Epithelial cell of proximal tubule (primary cell): ENCODE measurements around the gene RHBDL1. TPM values are rescaled to one million over a fixed set of nuclear protein-coding genes. Genes with fewer than 3 reads are reported as not detected.
A peak's percentile ranks its signal among the peaks of the same experiment; 100 is the strongest.

Experiments
- DNase-seq: peaks from one replicate; pipeline ENCODE4 v3.0.0-alpha.2; 2011; ENCODE audit warnings: low read depth
- H3K4me3 ChIP-seq: 2 replicates; pipeline ENCODE4 v1.5.1; 2011; ENCODE audit warnings: low read depth, mild to moderate bottlenecking, low read length
- total RNA-seq: library from RNA; depleted of rRNA; stranded (reverse); fragments of >200 nt; gene quantifications from 2 replicates; pipeline ENCODE4 v1.2.3, GENCODE V29; 2015
- TF ChIP-seq, protein P1 (sequence below): conservative IDR thresholded peaks from 2 replicates; pipeline ENCODE4 v1.5.1; 2012; ENCODE audit warnings: low read depth, mild to moderate bottlenecking, low read length

Gene RHBDL1
- total RNA-seq, 1 donor from 2014 or later = 1.2 TPM

DNA sequence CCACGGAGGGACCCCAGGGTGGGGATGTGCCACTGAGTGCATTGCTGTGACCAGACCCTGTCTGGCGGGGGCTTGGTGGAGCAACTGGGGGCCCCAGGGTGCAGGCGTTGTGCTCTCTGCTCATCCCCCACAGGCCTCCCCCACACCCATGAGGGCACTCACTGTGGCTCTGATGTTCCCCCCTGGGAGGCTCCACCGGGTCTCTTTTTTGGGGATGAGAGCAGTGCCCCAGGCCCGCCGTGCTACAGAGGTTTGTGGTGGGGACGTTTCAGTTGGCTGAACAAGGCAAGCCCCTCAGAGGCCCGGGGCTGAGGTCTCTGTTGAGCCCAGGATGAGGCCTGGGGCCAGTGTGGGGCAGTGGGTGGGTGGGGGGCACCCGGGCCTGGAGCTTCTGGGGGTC is 48.2 kb downstream of the RHBDL1 start:
- no peak overlapping the region for H3K4me3 ChIP-seq
- TF ChIP-seq, protein P1, sequence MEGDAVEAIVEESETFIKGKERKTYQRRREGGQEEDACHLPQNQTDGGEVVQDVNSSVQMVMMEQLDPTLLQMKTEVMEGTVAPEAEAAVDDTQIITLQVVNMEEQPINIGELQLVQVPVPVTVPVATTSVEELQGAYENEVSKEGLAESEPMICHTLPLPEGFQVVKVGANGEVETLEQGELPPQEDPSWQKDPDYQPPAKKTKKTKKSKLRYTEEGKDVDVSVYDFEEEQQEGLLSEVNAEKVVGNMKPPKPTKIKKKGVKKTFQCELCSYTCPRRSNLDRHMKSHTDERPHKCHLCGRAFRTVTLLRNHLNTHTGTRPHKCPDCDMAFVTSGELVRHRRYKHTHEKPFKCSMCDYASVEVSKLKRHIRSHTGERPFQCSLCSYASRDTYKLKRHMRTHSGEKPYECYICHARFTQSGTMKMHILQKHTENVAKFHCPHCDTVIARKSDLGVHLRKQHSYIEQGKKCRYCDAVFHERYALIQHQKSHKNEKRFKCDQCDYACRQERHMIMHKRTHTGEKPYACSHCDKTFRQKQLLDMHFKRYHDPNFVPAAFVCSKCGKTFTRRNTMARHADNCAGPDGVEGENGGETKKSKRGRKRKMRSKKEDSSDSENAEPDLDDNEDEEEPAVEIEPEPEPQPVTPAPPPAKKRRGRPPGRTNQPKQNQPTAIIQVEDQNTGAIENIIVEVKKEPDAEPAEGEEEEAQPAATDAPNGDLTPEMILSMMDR = no peak
- no peak for DNase-seq

DNA sequence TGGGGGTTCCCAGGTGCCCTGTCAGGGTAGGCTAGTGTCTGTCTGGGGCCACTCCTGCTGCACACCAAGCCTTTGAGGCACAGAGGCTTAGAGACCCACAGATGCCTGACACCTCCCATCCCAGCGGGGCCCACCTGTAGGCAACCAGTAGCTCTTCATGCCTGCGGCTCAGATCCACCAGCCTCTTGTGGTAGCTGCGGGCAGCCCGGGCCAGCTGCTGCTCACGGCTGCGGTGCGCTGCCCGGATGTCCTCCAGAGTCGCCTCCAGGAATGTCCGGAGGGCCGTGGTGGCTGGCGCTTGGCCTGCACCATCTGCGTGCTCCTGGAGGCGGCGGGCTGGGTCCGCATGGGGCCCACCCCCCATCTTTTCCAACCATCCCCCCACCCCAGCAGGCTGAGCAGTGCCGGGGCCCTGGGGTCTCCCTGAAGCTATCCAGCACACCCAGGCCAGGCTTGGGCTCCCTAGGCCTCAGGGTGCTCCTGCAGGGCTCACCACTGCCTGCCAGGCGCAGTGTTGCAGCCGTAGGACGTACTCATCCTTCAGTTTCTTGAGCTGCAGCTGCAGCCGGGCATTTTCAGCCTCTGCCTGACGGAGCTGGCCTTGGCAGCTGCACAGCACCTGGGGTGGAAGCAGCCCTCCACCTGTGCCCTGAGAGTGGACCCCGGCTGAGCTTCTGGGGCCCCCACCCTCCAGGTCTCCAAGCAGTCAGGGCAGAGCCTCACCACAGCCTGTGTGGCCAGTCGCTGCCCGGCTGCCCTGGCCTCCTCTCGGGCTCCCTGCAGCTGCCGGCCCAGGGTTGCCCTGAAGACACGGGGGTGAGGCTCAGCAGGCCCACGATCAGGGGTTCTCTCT is 48.9 kb downstream of the RHBDL1 start:
- no peak overlapping the region for H3K4me3 ChIP-seq
- TF ChIP-seq, protein P1 = no peak
- DNase-seq = no peak

DNA sequence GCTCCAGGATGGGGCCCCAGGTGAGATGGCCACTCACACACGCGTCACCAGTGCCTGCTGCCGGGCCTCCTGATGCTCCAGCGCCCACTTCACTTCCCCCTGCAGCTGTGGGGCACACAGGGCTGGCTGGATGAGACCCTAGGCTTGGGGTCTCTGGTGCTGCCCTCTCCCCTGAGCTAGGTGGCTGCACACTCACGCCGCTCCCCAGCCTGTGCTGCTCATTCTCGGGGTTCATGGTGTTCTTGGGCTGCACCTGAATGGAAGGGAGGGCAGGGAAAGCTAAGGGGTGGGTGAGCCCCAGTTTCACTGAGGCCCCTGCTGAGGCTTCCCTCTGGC is 49.5 kb downstream of the RHBDL1 start:
- TF ChIP-seq, protein P1 = no peak

GRCh38 chr16:725463-726187 is 50.2 kb downstream of the RHBDL1 start:
- TF ChIP-seq, protein P1 = no peak
- no peak for DNase-seq
- no peak overlapping the region for H3K4me3 ChIP-seq

More for the DNA sequence above, 49.5 kb downstream of the RHBDL1 start:
- H3K4me3 ChIP-seq = no peak overlapping the region
- no peak for DNase-seq

DNA sequence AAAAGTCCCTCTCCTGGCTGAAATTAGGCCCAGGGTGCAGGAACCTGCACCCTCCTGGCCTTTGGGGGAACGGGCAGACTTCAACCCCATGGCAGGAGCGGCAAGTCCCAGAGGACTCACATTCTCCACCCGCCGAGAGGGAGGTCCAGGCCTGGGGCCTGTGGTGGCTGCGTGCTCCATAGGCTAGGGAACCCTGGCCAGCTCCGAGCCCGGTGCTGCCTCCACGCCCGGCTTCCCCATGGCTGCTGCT is 50.6 kb downstream of the RHBDL1 start:
- peak overlapping the region; percentile 51 for H3K4me3 ChIP-seq
- TF ChIP-seq, protein P1 = no peak
- no peak for DNase-seq

GRCh38 chr16:726438-727290 is 51.2 kb downstream of the RHBDL1 start, which contains the start of the genes CCDC78 and HAGHL:
Gene CCDC78 (minus strand): TSS chr16:726443. CDS start chr16:726367, 76 bp downstream.
Gene HAGHL (plus strand): TSS chr16:727106. CDS start chr16:727510, 404 bp downstream.
- DNase-seq = no peak
- TF ChIP-seq, protein P1 = no peak

More at GRCh38 chr16:726438-727290, 51.2 kb downstream of the RHBDL1 start, which contains the start of the genes CCDC78 and HAGHL:
- peak within 1 kb of the TSS; percentile 81 for H3K4me3 ChIP-seq
